Measurements from ENCODE around the gene CALCR.

Gene CALCR

GRCh38 chr7:93392984-93393383, 181.5 kb downstream of the CALCR start:
- no peaks in the 10 kb centered on the region for H3K36me3 ChIP-seq (ENCODE audit: insufficient read depth, low read length)
- no peak overlapping the region for H3K27ac ChIP-seq (ENCODE audit: low read depth, low read length, poor library complexity, severe bottlenecking)
- no peak overlapping the region for H3K4me2 ChIP-seq (ENCODE audit: low read length)
- no peaks in the 10 kb centered on the region for H3K27me3 ChIP-seq (ENCODE audit: insufficient read depth, low read length)
- H3F3A ChIP-seq (ENCODE audit: insufficient read depth, low read length), result no peaks in the 10 kb centered on the region
- no peaks in the 10 kb centered on the region for H3K79me2 ChIP-seq (ENCODE audit: insufficient read depth, low read length)
- H3K4me1 ChIP-seq (ENCODE audit: insufficient read depth, low read length, severe bottlenecking), result no peaks in the 10 kb centered on the region
- H3K9me3 ChIP-seq (ENCODE audit: low read length), result no peaks in the 10 kb centered on the region
- H3K4me3 ChIP-seq (ENCODE audit: low read depth, low read length, poor library complexity, severe bottlenecking), result no peak overlapping the region
- H3K9ac ChIP-seq (ENCODE audit: low read length), result no peak overlapping the region
- H2AFZ ChIP-seq (ENCODE audit: low read length), result no peak overlapping the region
- no peak for TF ChIP-seq CTCF (IDR thresholded peaks at IDR 0.05; ENCODE audit: low read length)
- no peak for TF ChIP-seq EZH2 (IDR thresholded peaks at IDR 0.05; ENCODE audit: borderline replicate concordance, low read length)
- H3K9me2 ChIP-seq (ENCODE audit: low read depth, low read length), result peaks cover 5% of the 10 kb centered on the region; the same call in 1 of the 2 replicates
- H4K20me1 ChIP-seq (ENCODE audit: insufficient read depth, low read length), result no peaks in the 10 kb centered on the region

GRCh38 chr7:93390660-93391059, 183.9 kb downstream of the CALCR start:
- H3K27me3 ChIP-seq (ENCODE audit: insufficient read depth, low read length), result 0 out of 2 replicates have a peak, but pooled peaks cover 3% of the 10 kb centered on the region
- H3F3A ChIP-seq (ENCODE audit: insufficient read depth, low read length), result no peaks in the 10 kb centered on the region
- H3K9me3 ChIP-seq (ENCODE audit: low read length), result no peaks in the 10 kb centered on the region
- no peak overlapping the region for H3K4me3 ChIP-seq (ENCODE audit: low read depth, low read length, poor library complexity, severe bottlenecking)
- H3K9me2 ChIP-seq (ENCODE audit: low read depth, low read length), result peaks cover 5% of the 10 kb centered on the region; the same call in 1 of the 2 replicates
- TF ChIP-seq CTCF (IDR thresholded peaks at IDR 0.05; ENCODE audit: low read length), result no peak
- TF ChIP-seq EZH2 (IDR thresholded peaks at IDR 0.05; ENCODE audit: borderline replicate concordance, low read length), result no peak
- H3K27ac ChIP-seq (ENCODE audit: low read depth, low read length, poor library complexity, severe bottlenecking), result no peak overlapping the region
- H3K4me2 ChIP-seq (ENCODE audit: low read length), result no peak overlapping the region
- no peaks in the 10 kb centered on the region for H3K4me1 ChIP-seq (ENCODE audit: insufficient read depth, low read length, severe bottlenecking)
- no peak overlapping the region for H3K9ac ChIP-seq (ENCODE audit: low read length)
- no peaks in the 10 kb centered on the region for H4K20me1 ChIP-seq (ENCODE audit: insufficient read depth, low read length)
- H3K79me2 ChIP-seq (ENCODE audit: insufficient read depth, low read length), result no peaks in the 10 kb centered on the region
- H2AFZ ChIP-seq (ENCODE audit: low read length), result no peak overlapping the region
- H3K36me3 ChIP-seq (ENCODE audit: insufficient read depth, low read length), result no peaks in the 10 kb centered on the region

- Histone ChIP-seq H3K9me3 (ENCODE audit: low read length) (no peaks in the 10 kb centered on the region), H3K36me3 (ENCODE audit: insufficient read depth, low read length) (no peaks in the 10 kb centered on the region), H3K27ac (ENCODE audit: low read depth, low read length, poor library complexity, severe bottlenecking) (no peak overlapping the region), H3K9ac (ENCODE audit: low read length) (no peak overlapping the region), H3F3A (ENCODE audit: insufficient read depth, low read length) (no peaks in the 10 kb centered on the region), H3K27me3 (ENCODE audit: insufficient read depth, low read length) (no peaks in the 10 kb centered on the region), H3K4me1 (ENCODE audit: insufficient read depth, low read length, severe bottlenecking) (peaks cover 8% of the 10 kb centered on the region), H3K79me2 (ENCODE audit: insufficient read depth, low read length) (no peaks in the 10 kb centered on the region), H3K4me3 (ENCODE audit: low read depth, low read length, poor library complexity, severe bottlenecking) (no peak overlapping the region), H3K4me2 (ENCODE audit: low read length) (no peak overlapping the region), H3K9me2 (ENCODE audit: low read depth, low read length) (no peaks in the 10 kb centered on the region), H2AFZ (ENCODE audit: low read length) (no peak overlapping the region), H4K20me1 (ENCODE audit: insufficient read depth, low read length) (no peaks in the 10 kb centered on the region)
- TF ChIP-seq EZH2 (IDR thresholded peaks at IDR 0.05; ENCODE audit: borderline replicate concordance, low read length) (no peak), CTCF (IDR thresholded peaks at IDR 0.05; ENCODE audit: low read length) (no peak)
Measured at GRCh38 chr7:93382362-93382761, 192.2 kb downstream of the CALCR start.

Measured in OCI-LY1 (cell line).